Neural cell (in vitro differentiated cells): ENCODE results near the gene HDGFL3. TPM values are rescaled to one million over a fixed set of nuclear protein-coding genes. Genes with fewer than 3 reads are reported as not detected.

Source experiments
- H2AFZ ChIP-seq: fragments of 200-600, 300-800 bp; sonication (generic), shearing (Covaris generic); 2 replicates; pipeline ENCODE4 v1.6.0; 2014; ENCODE audit warnings: low read depth, mild to moderate bottlenecking, antibody characterized with exemption, low read length, moderate library complexity
- H3F3A ChIP-seq: fragments of 200-600 bp; shearing (Covaris generic); 2 replicates; pipeline ENCODE4 v1.6.1; 2016; ENCODE audit warnings: mild to moderate bottlenecking, moderate library complexity, mixed read lengths, antibody characterized with exemption, low read length; ENCODE audit not compliant: insufficient read depth, poor library complexity, severe bottlenecking
- H3K27ac ChIP-seq: fragments of 200-600, 300-800 bp; sonication (generic), shearing (Covaris generic); 2 replicates; pipeline ENCODE4 v1.5.1; 2014; ENCODE audit warnings: mild to moderate bottlenecking, low read length, moderate library complexity
- H3K27me3 ChIP-seq: fragments of 300-800, 200-600 bp; sonication (generic), shearing (Covaris generic); 2 replicates; pipeline ENCODE4 v1.6.0; 2014; ENCODE audit warnings: mild to moderate bottlenecking, low read depth, low read length, moderate library complexity; ENCODE audit not compliant: insufficient read depth
- H3K36me3 ChIP-seq: fragments of 300-800, 200-600 bp; sonication (generic), shearing (Covaris generic); 2 replicates; pipeline ENCODE4 v1.5.1; 2014; ENCODE audit warnings: mild to moderate bottlenecking, antibody characterized with exemption, low read length, moderate library complexity; ENCODE audit not compliant: insufficient read depth
- H3K4me2 ChIP-seq: fragments of 300-800, 200-600 bp; sonication (generic), shearing (Covaris generic); 2 replicates; pipeline ENCODE4 v1.6.0; 2014; ENCODE audit warnings: mild to moderate bottlenecking, low read length
- H3K4me3 ChIP-seq: fragments of 300-800, 200-600 bp; sonication (generic), shearing (Covaris generic); 2 replicates; pipeline ENCODE4 v1.5.1; 2014; ENCODE audit warnings: mild to moderate bottlenecking, low read length, moderate library complexity
- H3K79me2 ChIP-seq: fragments of 200-600 bp; shearing (Covaris generic); replicated peaks from 2 replicates; pipeline ENCODE4 v1.6.0; 2014; ENCODE audit warnings: mild to moderate bottlenecking, low read length, moderate library complexity; ENCODE audit not compliant: insufficient read depth
- H3K9ac ChIP-seq: fragments of 300-800, 200-600 bp; sonication (generic), shearing (Covaris generic); 2 replicates; pipeline ENCODE4 v1.6.1; 2016; ENCODE audit warnings: mild to moderate bottlenecking, low read length, mixed read lengths
- H3K9me2 ChIP-seq: fragments of 200-600 bp; shearing (Covaris generic); 2 replicates; pipeline ENCODE4 v1.6.1; 2016; ENCODE audit warnings: mild to moderate bottlenecking, low read length, mixed read lengths; ENCODE audit not compliant: insufficient read depth
- H3K9me3 ChIP-seq: fragments of 200-600, 300-800 bp; sonication (generic), shearing (Covaris generic); 2 replicates; pipeline ENCODE4 v1.6.1; 2016; ENCODE audit warnings: mild to moderate bottlenecking, mixed run types, low read length, moderate library complexity, mixed read lengths
- H4K20me1 ChIP-seq: fragments of 200-600 bp; shearing (Covaris generic); 2 replicates; pipeline ENCODE4 v1.6.1; 2016; ENCODE audit warnings: mild to moderate bottlenecking, mixed run types; ENCODE audit not compliant: insufficient read depth
- CTCF ChIP-seq: fragments of 450-650 bp; IDR thresholded peaks from 2 replicates; pipeline ENCODE4 v1.5.1; 2014; ENCODE audit warnings: antibody characterized with exemption, mild to moderate bottlenecking, moderate library complexity; ENCODE audit not compliant: poor library complexity, severe bottlenecking
- EP300 ChIP-seq: fragments of 450-650 bp; conservative IDR thresholded peaks from 2 replicates; pipeline ENCODE4 v1.6.1; 2014; ENCODE audit warnings: antibody characterized with exemption, mild to moderate bottlenecking, moderate library complexity; ENCODE audit not compliant: poor library complexity, severe bottlenecking
- EZH2 ChIP-seq: fragments of 200-600, 300-800 bp; shearing (Covaris generic), sonication (generic); IDR thresholded peaks from 2 replicates; pipeline ENCODE4 v1.6.1; 2014; ENCODE audit warnings: antibody characterized with exemption, low read length, borderline replicate concordance, mild to moderate bottlenecking; ENCODE audit not compliant: insufficient read depth, poor library complexity, severe bottlenecking
- MXI1 ChIP-seq: fragments of 450-650 bp; conservative IDR thresholded peaks from 2 replicates; pipeline ENCODE4 v1.6.1; 2014; ENCODE audit warnings: antibody characterized with exemption, mild to moderate bottlenecking; ENCODE audit not compliant: poor library complexity, severe bottlenecking
- POLR2AphosphoS5 ChIP-seq: IDR thresholded peaks from 2 replicates; pipeline ENCODE4 v1.6.1; 2012
- RAD21 ChIP-seq: fragments of 450-650 bp; conservative IDR thresholded peaks from 2 replicates; pipeline ENCODE4 v1.6.1; 2014; ENCODE audit warnings: antibody characterized with exemption, mild to moderate bottlenecking, moderate library complexity
- REST ChIP-seq: IDR thresholded peaks from 2 replicates; pipeline ENCODE4 v1.6.1; 2012; ENCODE audit warnings: borderline replicate concordance
- SMC3 ChIP-seq: fragments of 450-650 bp; conservative IDR thresholded peaks from 2 replicates; pipeline ENCODE4 v1.6.1; 2014; ENCODE audit warnings: antibody characterized with exemption, mild to moderate bottlenecking, moderate library complexity; ENCODE audit not compliant: poor library complexity
- TAF1 ChIP-seq: IDR thresholded peaks from 2 replicates; pipeline ENCODE4 v1.6.1; 2012; ENCODE audit warnings: low read depth
- polyA plus RNA-seq: library from polyadenylated mRNA; depleted of rRNA; stranded (reverse); fragments of >200 nt; gene quantifications from 2 replicates; pipeline ENCODE4 v1.2.3, GENCODE V29; 2014

The HDGFL3 gene
- polyA plus RNA-seq, 1 donor from 2014 or later = 339 TPM

- no peaks in the 10 kb centered on the region for H3K9me2 ChIP-seq
- peaks cover 21% of the 10 kb centered on the region for H3K36me3 ChIP-seq
- H2AFZ ChIP-seq = no peak overlapping the region
- no peaks in the 10 kb centered on the region for H4K20me1 ChIP-seq
- peaks cover 3% of the 10 kb centered on the region for H3F3A ChIP-seq
- no peaks in the 10 kb centered on the region for H3K27me3 ChIP-seq
- TF ChIP-seq POLR2AphosphoS5 (no peak), TAF1 (no peak), REST (no peak), CTCF (no peak), RAD21 (no peak), EP300 (no peak), MXI1 (no peak), EZH2 (no peak), SMC3 (no peak)
- no peak overlapping the region for H3K4me3 ChIP-seq
- no peak overlapping the region for H3K27ac ChIP-seq
- H3K9ac ChIP-seq = no peak overlapping the region
- H3K9me3 ChIP-seq = no peaks in the 10 kb centered on the region
- no peak overlapping the region for H3K4me2 ChIP-seq
- H3K79me2 ChIP-seq = peaks cover 62% of the 10 kb centered on the region
These were observed 44.6 kb downstream of the HDGFL3 start for GRCh38 chr15:83163032-83163431.

- Histone ChIP-seq H3K4me2 (no peak overlapping the region), H4K20me1 (no peaks in the 10 kb centered on the region), H2AFZ (no peak overlapping the region), H3F3A (peaks cover under 1% of the 10 kb centered on the region), H3K4me3 (no peak overlapping the region), H3K27me3 (no peaks in the 10 kb centered on the region), H3K36me3 (peaks cover 26% of the 10 kb centered on the region), H3K9me2 (no peaks in the 10 kb centered on the region), H3K9me3 (no peaks in the 10 kb centered on the region), H3K79me2 (peaks cover 39% of the 10 kb centered on the region), H3K27ac (no peak overlapping the region), H3K9ac (no peak overlapping the region)
- TF ChIP-seq CTCF (no peak), EP300 (no peak), REST (no peak), SMC3 (no peak), EZH2 (no peak)
These were observed 46.9 kb downstream of the HDGFL3 start for GRCh38 chr15:83160741-83161140.
